ENCODE results near the gene SPATS2L.

SPATS2L gene

GRCh38 chr2:200438846-200439245 lies 132.4 kb downstream of the SPATS2L start:
- Histone ChIP-seq H3K4me3 (ENCODE audit: low read depth, low read length) (no peak overlapping the region), H3K27ac (no peak overlapping the region), H3K9me3 (ENCODE audit: severe bottlenecking) (no peaks in the 10 kb centered on the region), H3K36me3 (peaks cover 6% of the 10 kb centered on the region; the same call in 1 of the 2 replicates), H3K27me3 (ENCODE audit: insufficient read depth, low read depth, severe bottlenecking) (no peaks in the 10 kb centered on the region)
- no peak for DNase-seq
- TF ChIP-seq CTCF (IDR thresholded peaks at IDR 0.05; ENCODE audit: low read depth, low read length), result no peak

GRCh38 chr2:200439981-200440380 lies 133.5 kb downstream of the SPATS2L start:
- no peaks in the 10 kb centered on the region for H3K9me3 ChIP-seq (ENCODE audit: severe bottlenecking)
- H3K36me3 ChIP-seq, result peaks cover 6% of the 10 kb centered on the region; the same call in 1 of the 2 replicates
- H3K27ac ChIP-seq, result no peak overlapping the region
- no peak for TF ChIP-seq CTCF (IDR thresholded peaks at IDR 0.05; ENCODE audit: low read depth, low read length)
- H3K27me3 ChIP-seq (ENCODE audit: insufficient read depth, low read depth, severe bottlenecking), result no peaks in the 10 kb centered on the region
- no peak for DNase-seq
- no peak overlapping the region for H3K4me3 ChIP-seq (ENCODE audit: low read depth, low read length)

- Histone ChIP-seq H3K9me3 (ENCODE audit: severe bottlenecking) (no peaks in the 10 kb centered on the region), H3K36me3 (peaks cover 6% of the 10 kb centered on the region; the same call in 1 of the 2 replicates), H3K27ac (no peak overlapping the region), H3K27me3 (ENCODE audit: insufficient read depth, low read depth, severe bottlenecking) (no peaks in the 10 kb centered on the region), H3K4me3 (ENCODE audit: low read depth, low read length) (no peak overlapping the region)
- DNase-seq, result no peak
- TF ChIP-seq CTCF (IDR thresholded peaks at IDR 0.05; ENCODE audit: low read depth, low read length), result no peak
These were observed 136.0 kb downstream of the SPATS2L start for GRCh38 chr2:200442471-200442870.

- Histone ChIP-seq H3K36me3 (peaks cover 6% of the 10 kb centered on the region; the same call in 1 of the 2 replicates), H3K4me3 (ENCODE audit: low read depth, low read length) (no peak overlapping the region), H3K27ac (no peak overlapping the region), H3K27me3 (ENCODE audit: insufficient read depth, low read depth, severe bottlenecking) (no peaks in the 10 kb centered on the region), H3K9me3 (ENCODE audit: severe bottlenecking) (no peaks in the 10 kb centered on the region)
- TF ChIP-seq CTCF (IDR thresholded peaks at IDR 0.05; ENCODE audit: low read depth, low read length), result no peak
- DNase-seq, result no peak
These were observed 136.9 kb downstream of the SPATS2L start for GRCh38 chr2:200443376-200443775.

- no peak for TF ChIP-seq CTCF (IDR thresholded peaks at IDR 0.05; ENCODE audit: low read depth, low read length)
- Histone ChIP-seq H3K27ac (no peak overlapping the region), H3K9me3 (ENCODE audit: severe bottlenecking) (no peaks in the 10 kb centered on the region), H3K27me3 (ENCODE audit: insufficient read depth, low read depth, severe bottlenecking) (no peaks in the 10 kb centered on the region), H3K36me3 (peaks cover 6% of the 10 kb centered on the region; the same call in 1 of the 2 replicates), H3K4me3 (ENCODE audit: low read depth, low read length) (no peak overlapping the region)
- DNase-seq, result no peak
These were observed 137.4 kb downstream of the SPATS2L start for GRCh38 chr2:200443916-200444315.

- DNase-seq, result no peak
- no peak overlapping the region for H3K27ac ChIP-seq
These were observed 138.0 kb downstream of the SPATS2L start for GRCh38 chr2:200444530-200444929.

More at GRCh38 chr2:200444530-200444929, 138.0 kb downstream of the SPATS2L start:
- Histone ChIP-seq H3K36me3 (peaks cover 6% of the 10 kb centered on the region; the same call in 1 of the 2 replicates), H3K4me3 (ENCODE audit: low read depth, low read length) (no peak overlapping the region), H3K9me3 (ENCODE audit: severe bottlenecking) (no peaks in the 10 kb centered on the region), H3K27me3 (ENCODE audit: insufficient read depth, low read depth, severe bottlenecking) (no peaks in the 10 kb centered on the region)
- no peak for TF ChIP-seq CTCF (IDR thresholded peaks at IDR 0.05; ENCODE audit: low read depth, low read length)

All from WERI-Rb-1 (cell line).